A549 (cell line): Measurements from ENCODE around the gene EMILIN1.

Experiments used
- CEBPB ChIP-seq, 2 experiments: fragments of >200 bp in 1 of 2; sonication (Bioruptor Twin) in 1 of 2; formaldehyde crosslinking in 1 of 2; IDR thresholded peaks; 2 replicates each; pipeline ENCODE4 v1.6.1; 2012 to 2016
- CTCF ChIP-seq: fragments of >200 bp; sonication (Bioruptor Twin); formaldehyde crosslinking; IDR thresholded peaks from 3 replicates; pipeline ENCODE4 v1.5.1; 2016
- EP300 ChIP-seq, 2 experiments: fragments of >200 bp; sonication (Bioruptor Twin); formaldehyde crosslinking; IDR thresholded peaks; 2 replicates in 1 of 2; 3 replicates in 1 of 2; pipeline ENCODE4 v1.6.1; 2016 to 2017
- JUN ChIP-seq, 2 experiments: fragments of >200 bp; sonication (Bioruptor Twin); formaldehyde crosslinking; IDR thresholded peaks; 2 replicates in 1 of 2; 3 replicates in 1 of 2; pipeline ENCODE4 v1.6.1; 2016 to 2017
- JUNB ChIP-seq: fragments of >200 bp; sonication (Bioruptor Twin); formaldehyde crosslinking; IDR thresholded peaks from 2 replicates; pipeline ENCODE4 v1.6.1; 2016
- RFX5 ChIP-seq: fragments of 450-650 bp; IDR thresholded peaks from 2 replicates; pipeline ENCODE4 v1.7.1; 2014; ENCODE audit warnings: antibody characterized with exemption, mild to moderate bottlenecking, moderate library complexity

DNA sequence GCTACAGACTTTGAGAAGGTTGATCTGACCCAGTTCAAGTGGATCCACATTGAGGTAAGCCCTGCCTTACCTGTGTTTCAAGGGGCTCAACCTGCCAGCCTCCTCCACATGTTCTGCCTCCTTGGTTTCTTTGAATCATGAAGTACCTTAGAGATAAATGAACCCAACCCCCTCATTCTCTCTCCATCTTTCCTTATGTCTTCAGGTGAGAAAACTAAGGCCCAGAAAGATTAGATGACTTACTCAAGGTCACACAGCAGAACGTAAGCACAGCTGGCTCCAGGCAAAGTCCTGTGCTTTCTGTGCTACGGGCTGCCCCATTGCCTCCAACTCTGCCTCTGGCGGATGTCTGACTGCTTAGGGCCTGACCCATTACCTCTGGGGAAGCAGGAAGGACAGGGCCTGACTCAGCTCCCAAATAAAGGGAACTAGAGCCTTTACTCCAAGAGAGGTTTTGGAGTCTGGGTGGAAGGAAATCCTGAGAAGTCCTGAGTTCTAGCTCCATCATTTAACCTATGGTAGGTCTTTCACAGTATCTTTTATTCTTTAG lies 18.4 kb downstream of the EMILIN1 start:
- TF ChIP-seq EP300 (IDR thresholded peaks at IDR 0.05) (no peak), JUNB (no peak), CTCF (no peak), CEBPB (IDR thresholded peaks at IDR 0.05) (no peak), RFX5 (no peak), JUN (IDR thresholded peaks at IDR 0.05) (no peak)
